ENCODE measurements around the gene PTP4A1.

PTP4A1 gene

DNA sequence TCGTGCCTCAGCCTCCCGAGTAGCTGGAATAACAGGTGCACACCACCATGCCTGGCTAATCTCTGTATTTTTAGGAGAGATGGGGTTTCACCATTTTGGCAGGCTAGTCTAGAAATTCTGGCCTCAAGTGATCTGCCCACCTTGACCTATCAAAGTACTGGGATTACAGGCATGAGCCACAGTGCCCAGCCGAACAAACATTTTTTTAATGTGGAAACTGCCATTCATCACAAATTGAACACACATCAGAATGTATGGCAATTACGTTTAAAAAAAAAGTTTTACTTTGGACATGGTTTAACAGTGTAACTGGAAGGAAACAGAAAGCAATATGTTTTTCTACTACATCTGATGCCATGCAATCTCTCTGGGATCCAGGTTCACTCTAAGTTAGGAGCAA, 38.3 kb upstream of the PTP4A1 start:
- H3K4me3 ChIP-seq (ENCODE audit: low read depth in 1 of 2, low read length in 1 of 2): no peak overlapping the region
- H3K9me3 ChIP-seq: no peaks in the 10 kb centered on the region
- H3K4me1 ChIP-seq (ENCODE audit: control insufficient read depth in 1 of 2, insufficient read depth in 1 of 2, low read depth in 1 of 2, low read length in 1 of 2): no peaks in the 10 kb centered on the region
- no peak overlapping the region for H3K27ac ChIP-seq
- H3K36me3 ChIP-seq: no peaks in the 10 kb centered on the region
- TF ChIP-seq, protein P1, sequence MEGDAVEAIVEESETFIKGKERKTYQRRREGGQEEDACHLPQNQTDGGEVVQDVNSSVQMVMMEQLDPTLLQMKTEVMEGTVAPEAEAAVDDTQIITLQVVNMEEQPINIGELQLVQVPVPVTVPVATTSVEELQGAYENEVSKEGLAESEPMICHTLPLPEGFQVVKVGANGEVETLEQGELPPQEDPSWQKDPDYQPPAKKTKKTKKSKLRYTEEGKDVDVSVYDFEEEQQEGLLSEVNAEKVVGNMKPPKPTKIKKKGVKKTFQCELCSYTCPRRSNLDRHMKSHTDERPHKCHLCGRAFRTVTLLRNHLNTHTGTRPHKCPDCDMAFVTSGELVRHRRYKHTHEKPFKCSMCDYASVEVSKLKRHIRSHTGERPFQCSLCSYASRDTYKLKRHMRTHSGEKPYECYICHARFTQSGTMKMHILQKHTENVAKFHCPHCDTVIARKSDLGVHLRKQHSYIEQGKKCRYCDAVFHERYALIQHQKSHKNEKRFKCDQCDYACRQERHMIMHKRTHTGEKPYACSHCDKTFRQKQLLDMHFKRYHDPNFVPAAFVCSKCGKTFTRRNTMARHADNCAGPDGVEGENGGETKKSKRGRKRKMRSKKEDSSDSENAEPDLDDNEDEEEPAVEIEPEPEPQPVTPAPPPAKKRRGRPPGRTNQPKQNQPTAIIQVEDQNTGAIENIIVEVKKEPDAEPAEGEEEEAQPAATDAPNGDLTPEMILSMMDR (IDR thresholded peaks at IDR 0.05): no peak
- H3K27me3 ChIP-seq: no peaks in the 10 kb centered on the region

DNA sequence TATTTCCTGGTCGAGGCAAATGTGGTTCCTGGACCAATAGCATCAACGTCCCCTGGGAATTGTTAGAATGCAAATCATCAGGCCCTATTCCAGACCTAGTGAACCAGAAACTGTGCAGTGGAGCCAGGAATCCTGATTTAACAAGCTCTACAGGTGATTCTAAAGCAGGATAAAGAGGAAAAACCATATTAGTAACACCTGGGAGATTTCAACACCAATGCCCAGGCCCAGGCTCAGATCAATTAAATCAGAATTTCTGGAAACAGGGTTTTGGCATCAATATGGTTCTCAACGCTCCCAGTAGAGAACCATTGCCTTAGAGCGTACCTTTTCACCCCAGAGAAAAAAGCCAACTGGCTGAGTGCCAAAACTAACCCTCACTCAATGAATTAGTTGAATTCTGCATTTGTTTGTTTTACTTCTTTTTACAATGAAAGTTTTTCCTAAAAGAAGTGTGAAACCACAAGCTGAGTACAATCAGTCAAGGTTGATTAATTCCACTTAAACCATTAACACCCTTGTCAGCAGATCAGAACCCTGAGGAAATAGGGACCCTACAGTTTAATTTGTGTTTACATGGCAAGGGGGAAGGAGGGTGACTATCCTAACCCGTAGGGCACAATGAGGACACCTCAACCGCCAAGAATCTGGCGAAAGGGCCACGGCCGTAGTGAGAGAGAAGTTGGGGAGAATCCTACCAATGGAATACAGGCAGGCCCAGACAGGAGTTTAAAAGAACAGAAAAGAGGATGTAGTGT, 34.9 kb upstream of the PTP4A1 start:
- Histone ChIP-seq H3K27me3 (no peaks in the 10 kb centered on the region), H3K4me1 (ENCODE audit: control insufficient read depth in 1 of 2, insufficient read depth in 1 of 2, low read depth in 1 of 2, low read length in 1 of 2) (no peaks in the 10 kb centered on the region), H3K27ac (no peak overlapping the region), H3K4me3 (ENCODE audit: low read depth in 1 of 2, low read length in 1 of 2) (no peak overlapping the region), H3K36me3 (no peaks in the 10 kb centered on the region), H3K9me3 (no peaks in the 10 kb centered on the region)
- TF ChIP-seq, protein P1 (IDR thresholded peaks at IDR 0.05): no peak

DNA sequence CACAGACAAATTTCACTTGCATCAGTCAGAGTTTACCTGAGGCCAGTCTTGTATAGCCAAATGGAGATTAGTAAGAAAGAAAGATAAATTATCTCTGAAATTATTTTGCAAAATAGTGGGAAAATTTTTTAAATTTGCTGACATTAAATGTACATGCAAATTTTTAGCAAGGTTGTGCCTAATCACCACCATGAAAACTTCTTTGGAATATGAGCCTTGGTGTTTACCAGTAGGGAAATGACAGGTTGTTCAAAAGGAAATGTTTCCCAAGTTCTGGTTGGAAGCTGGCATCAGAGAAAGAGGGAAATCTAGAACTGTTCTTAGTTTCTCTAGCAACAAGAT, 34.4 kb upstream of the PTP4A1 start:
- Histone ChIP-seq H3K4me1 (ENCODE audit: control insufficient read depth in 1 of 2, insufficient read depth in 1 of 2, low read depth in 1 of 2, low read length in 1 of 2) (no peaks in the 10 kb centered on the region), H3K9me3 (no peaks in the 10 kb centered on the region), H3K36me3 (no peaks in the 10 kb centered on the region), H3K4me3 (ENCODE audit: low read depth in 1 of 2, low read length in 1 of 2) (no peak overlapping the region), H3K27me3 (no peaks in the 10 kb centered on the region), H3K27ac (no peak overlapping the region)
- TF ChIP-seq, protein P1 (IDR thresholded peaks at IDR 0.05): no peak

DNA sequence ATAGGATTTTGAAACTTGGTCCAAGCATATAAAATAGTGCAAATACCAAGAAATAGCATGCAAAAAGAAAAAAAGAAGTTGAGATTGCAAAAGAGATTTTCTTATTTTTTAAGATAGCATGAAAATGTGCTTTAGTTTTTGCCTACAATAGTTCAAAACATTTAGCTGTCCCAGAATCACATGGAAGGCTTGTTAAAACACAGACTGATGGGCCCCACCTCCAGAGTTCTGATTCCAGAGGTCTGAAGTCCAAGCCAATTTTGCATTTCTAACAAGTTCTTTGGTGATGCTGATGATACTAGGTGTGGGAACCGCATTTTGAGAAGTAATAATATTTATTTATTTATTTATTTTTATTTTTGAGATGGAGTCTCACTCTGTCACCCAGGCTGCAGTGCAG, 33.7 kb upstream of the PTP4A1 start:
- Histone ChIP-seq H3K27me3 (no peaks in the 10 kb centered on the region), H3K4me3 (ENCODE audit: low read depth in 1 of 2, low read length in 1 of 2) (no peak overlapping the region), H3K9me3 (no peaks in the 10 kb centered on the region), H3K36me3 (no peaks in the 10 kb centered on the region), H3K27ac (no peak overlapping the region), H3K4me1 (ENCODE audit: control insufficient read depth in 1 of 2, insufficient read depth in 1 of 2, low read depth in 1 of 2, low read length in 1 of 2) (no peaks in the 10 kb centered on the region)
- TF ChIP-seq, protein P1 (IDR thresholded peaks at IDR 0.05): no peak

DNA sequence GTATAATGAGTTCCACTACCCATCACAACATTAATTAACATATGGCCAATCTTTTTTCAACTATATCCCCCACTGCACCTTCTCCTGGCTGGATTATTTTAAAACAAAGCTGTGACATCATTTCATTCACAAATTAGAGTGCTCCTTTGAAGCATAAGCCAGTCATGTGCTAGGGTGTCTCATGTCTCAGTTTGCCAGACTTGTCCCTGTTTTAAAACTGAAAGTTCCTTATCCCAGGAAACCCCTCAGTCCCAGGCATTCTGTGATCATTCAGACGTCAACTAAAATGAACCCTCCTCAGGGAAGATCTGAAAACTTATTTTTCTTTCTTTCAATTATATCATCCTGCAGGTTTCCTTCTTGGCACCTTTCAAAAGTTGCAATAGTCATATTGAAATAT, 29.3 kb upstream of the PTP4A1 start:
- Histone ChIP-seq H3K27ac (no peak overlapping the region), H3K36me3 (no peaks in the 10 kb centered on the region), H3K9me3 (no peaks in the 10 kb centered on the region), H3K4me3 (ENCODE audit: low read depth in 1 of 2, low read length in 1 of 2) (no peak overlapping the region), H3K4me1 (ENCODE audit: control insufficient read depth in 1 of 2, insufficient read depth in 1 of 2, low read depth in 1 of 2, low read length in 1 of 2) (no peaks in the 10 kb centered on the region), H3K27me3 (no peaks in the 10 kb centered on the region)
- TF ChIP-seq, protein P1 (IDR thresholded peaks at IDR 0.05): no peak
